K562 (cell line): ENCODE data around the gene SLC49A3. TPM values are rescaled to one million over a fixed set of nuclear protein-coding genes. Genes with fewer than 3 reads are reported as not detected.

ENCODE experiments used
- ATAC-seq: fragments of 200-7000 bp; cut with Tn5 transposase; 3 replicates; pipeline ENCODE4 v1.9.1; 2020; ENCODE audit warnings: moderate library complexity
- BruUV-seq: library from RNA; stranded (reverse); fragments of 400-500 nt; replicated peaks from 2 replicates; lab custom pipeline; 2021; lab: Mats Ljungman, UMichigan
- CTCF ChIA-PET: fragments of 300-600 bp; formaldehyde crosslinking; extraction: SDS; loops from one replicate; lab custom pipeline; 2021; ENCODE audit warnings: low intra/inter-chr PET ratio; lab: Yijun Ruan, JAX
- POLR2A ChIA-PET: fragments of 300-600, 350-650 bp; sonication (Branson Sonifier 250); formaldehyde crosslinking; extraction: SDS; loops from one replicate; lab custom pipeline; 2021; ENCODE audit warnings: antibody characterized with exemption, inconsistent platforms; lab: Yijun Ruan, JAX
- DNase-seq, 4 experiments: peaks; one replicate each; pipeline versions ENCODE4 v3.0.0 to v3.0.0-alpha.2; 2011 to 2018; ENCODE audit warnings: low spot score in 3 of 4, mixed read lengths in 3 of 4; ENCODE audit errors: extremely low read depth in 1 of 4
- FAIRE-seq: peaks from 2 replicates; lab custom pipeline; 2011; peaks lifted over from hg19 to GRCh38; lab: Jason Lieb, UNC
- H2AFZ ChIP-seq: 2 replicates; pipeline ENCODE4 v1.6.0; 2011; ENCODE audit warnings: low read depth, low read length, control low read depth, inconsistent platforms
- H3K27ac ChIP-seq: fragments of 200-600 bp; 3 replicates; pipeline ENCODE4 v1.8.0; 2011; ENCODE audit warnings: low read depth, mild to moderate bottlenecking, control low read depth, inconsistent platforms, low read length, moderate library complexity, mixed read lengths; ENCODE audit errors: extremely low read depth
- H3K27me3 ChIP-seq, 2 experiments: fragments of 300-600 bp in 1 of 2; 2 replicates in 1 of 2; 3 replicates in 1 of 2; pipeline versions ENCODE4 v1.6.0 to v1.8.0; 2011; ENCODE audit warnings: inconsistent platforms in 2 of 2, low read length in 2 of 2, mild to moderate bottlenecking in 1 of 2, mixed read lengths in 1 of 2, moderate library complexity in 1 of 2; ENCODE audit not compliant: control insufficient read depth in 2 of 2, insufficient read depth in 2 of 2
- H3K36me3 ChIP-seq: fragments of 300-600 bp; 3 replicates; pipeline ENCODE4 v1.8.0; 2011; ENCODE audit warnings: mild to moderate bottlenecking, low read length, inconsistent platforms; ENCODE audit not compliant: control insufficient read depth, insufficient read depth
- H3K4me1 ChIP-seq, 2 experiments: fragments of 200-600 bp in 1 of 2; replicated peaks in 1 of 2; 2 replicates in 1 of 2; 3 replicates in 1 of 2; pipeline versions ENCODE4 v1.5.1 to v1.8.0; 2011; ENCODE audit warnings: inconsistent platforms in 2 of 2, low read length in 2 of 2, mild to moderate bottlenecking in 1 of 2, mixed read lengths in 1 of 2, moderate library complexity in 1 of 2; ENCODE audit not compliant: control insufficient read depth in 2 of 2, insufficient read depth in 2 of 2
- H3K4me2 ChIP-seq: 2 replicates; pipeline ENCODE4 v1.6.1; 2011; ENCODE audit warnings: low read length, control low read depth, inconsistent platforms, mixed read lengths; ENCODE audit not compliant: insufficient read depth
- H3K4me3 ChIP-seq: fragments of 200-600 bp; sonication (generic), shearing (Covaris generic); 2 replicates; pipeline ENCODE4 v1.5.1; 2016; ENCODE audit warnings: control low read depth, inconsistent platforms
- H3K79me2 ChIP-seq: fragments of 200-600 bp; 3 replicates; pipeline ENCODE4 v1.8.0; 2011; ENCODE audit warnings: low read length, inconsistent platforms; ENCODE audit not compliant: control insufficient read depth, insufficient read depth
- H3K9ac ChIP-seq, 2 experiments: 2 replicates each; pipeline versions ENCODE4 v1.6.0 to v1.6.1; 2011; ENCODE audit warnings: low read depth in 2 of 2, low read length in 2 of 2, control low read depth in 1 of 2, inconsistent platforms in 1 of 2, mild to moderate bottlenecking in 1 of 2, mixed read lengths in 1 of 2; ENCODE audit not compliant: insufficient read depth in 1 of 2
- H3K9me1 ChIP-seq: one replicate; pipeline ENCODE4 v1.6.0; 2011; ENCODE audit warnings: inconsistent platforms, mild to moderate bottlenecking, low read length, moderate library complexity; ENCODE audit not compliant: control insufficient read depth, insufficient read depth
- H3K9me3 ChIP-seq: replicated peaks from 2 replicates; pipeline ENCODE4 v1.5.1; 2011; ENCODE audit warnings: low read depth, low read length, inconsistent platforms; ENCODE audit not compliant: control insufficient read depth, insufficient read depth
- H4K20me1 ChIP-seq: replicated peaks from 2 replicates; pipeline ENCODE4 v1.6.1; 2011; ENCODE audit warnings: low read length, inconsistent platforms, mixed read lengths; ENCODE audit not compliant: control insufficient read depth, insufficient read depth
- E2F8 ChIP-seq: fragments of 450-650 bp; IDR thresholded peaks from 2 replicates; pipeline ENCODE4 v1.7.1; 2018; ENCODE audit warnings: mild to moderate bottlenecking, low read depth; ENCODE audit not compliant: partially characterized antibody
- HNRNPLL ChIP-seq: fragments of 200-400 bp; formaldehyde crosslinking; IDR thresholded peaks from 2 replicates; pipeline ENCODE4 v1.6.1; 2017; ENCODE audit warnings: low read length, low read depth, mild to moderate bottlenecking; ENCODE audit not compliant: poor library complexity, severe bottlenecking
- KAT7 ChIP-seq: sonication (generic); formaldehyde crosslinking; IDR thresholded peaks from 2 replicates; pipeline ENCODE4 v1.8.0; 2022; ENCODE audit warnings: missing genetic modification reagents, mild to moderate bottlenecking, borderline replicate concordance
- RERE ChIP-seq: sonication (generic); formaldehyde crosslinking; IDR thresholded peaks from 2 replicates; pipeline ENCODE4 v1.8.0; 2023; ENCODE audit warnings: missing genetic modification reagents, mild to moderate bottlenecking, borderline replicate concordance
- SAFB ChIP-seq: fragments of 200-400 bp; formaldehyde crosslinking; IDR thresholded peaks from 2 replicates; pipeline ENCODE4 v1.6.1; 2017; ENCODE audit warnings: low read depth, low read length, borderline replicate concordance
- SAFB2 ChIP-seq: fragments of 200-400 bp; formaldehyde crosslinking; IDR thresholded peaks from 2 replicates; pipeline ENCODE4 v1.6.1; 2018; ENCODE audit warnings: borderline replicate concordance, low read length, low read depth, moderate library complexity; ENCODE audit not compliant: severe bottlenecking
- SPI1 ChIP-seq: IDR thresholded peaks from 2 replicates; pipeline ENCODE4 v1.6.1; 2011; ENCODE audit warnings: low read depth, low read length, control low read depth, borderline replicate concordance
- STAT5A ChIP-seq: IDR thresholded peaks from 2 replicates; pipeline ENCODE4 v1.6.1; 2012; ENCODE audit warnings: low read length, inconsistent platforms, borderline replicate concordance
- ZNF24 ChIP-seq: fragments of 450-650 bp; IDR thresholded peaks from 2 replicates; pipeline ENCODE4 v1.6.1; 2016
- ZNF511 ChIP-seq: sonication (generic); formaldehyde crosslinking; IDR thresholded peaks from 2 replicates; pipeline ENCODE4 v1.8.0; 2022; ENCODE audit warnings: mild to moderate bottlenecking, missing genetic modification reagents
- ZNF551 ChIP-seq: fragments of 250-450 bp; sonication (Bioruptor Pico); IDR thresholded peaks from 2 replicates; pipeline ENCODE4 v1.5.0; 2021; ENCODE audit warnings: mild to moderate bottlenecking, moderate library complexity
- ZNF764 ChIP-seq: fragments of 250-450 bp; sonication (Bioruptor Pico); IDR thresholded peaks from 2 replicates; pipeline ENCODE4 v1.4.0; 2020; ENCODE audit warnings: low read depth, mild to moderate bottlenecking, moderate library complexity
- ZNF785 ChIP-seq: fragments of 250-450 bp; sonication (Bioruptor Pico); IDR thresholded peaks from 2 replicates; pipeline ENCODE4 v1.4.0; 2020; ENCODE audit warnings: mild to moderate bottlenecking
- WGBS: fragments of 100-300 bp; shearing (Covaris generic); methylation state at CpG from one replicate; pipeline ENCODE4 v1.1.6; 2016; ENCODE audit warnings: low coverage, mixed read lengths; ENCODE audit not compliant: insufficient coverage; ENCODE audit errors: missing lambda C conversion rate; 5-methylcytosine and 5-hydroxymethylcytosine counted together
- in situ Hi-C: fragments of 300-500 bp; cut with MboI; formaldehyde crosslinking; loops from 4 replicates; pipeline ENCODE4 v1.15.0; 2018; ENCODE audit warnings: inconsistent platforms, mixed read lengths
- intact Hi-C: fragments of 100-400 bp; cut with micrococcal nuclease; formaldehyde crosslinking; loops from 2 replicates; pipeline ENCODE4 v1.14.2; 2022
- polyA plus RNA-seq, 8 experiments: library from polyadenylated mRNA; depleted of rRNA in 4 of 8; stranded (reverse) in 5 of 8; unstranded in 3 of 8; fragments of >200 nt; fragmentation: Nextera tagmentation in 2 of 8; fragmentation: Illumina TruSeq in 1 of 8; extraction: Ambion mirVana in 2 of 8; extraction: Trizol in 1 of 8; gene quantifications; 2 replicates each; pipeline versions ENCODE4 v1.2.1 to v1.2.3, GENCODE V29; 2011 to 2014; ENCODE audit warnings: inconsistent platforms in 1 of 8, missing spikeins in 1 of 8
- total RNA-seq, 7 experiments: library from RNA; depleted of rRNA in 6 of 7; stranded (reverse); fragments of >200 nt in 6 of 7; fragmentation: Illumina TruSeq in 2 of 7; extraction: Trizol in 2 of 7; gene quantifications; 2 replicates each; pipeline versions ENCODE4 v1.2.1 to v1.2.3, GENCODE V29; 2011 to 2021; ENCODE audit warnings: low replicate concordance in 1 of 7

Gene SLC49A3
- total and polyA plus RNA-seq, 9 of the 15 experiments (the other 6 are each of a cell fraction or from before 2014, with no cell fraction given) = 0.24 to 0.41 TPM; not detected in 7

GRCh38 chr4:709348-709747, 20.4 kb upstream of the SLC49A3 start:
- Histone ChIP-seq H3K4me1 (peaks cover 5 to 56% of the 10 kb centered on the region in 2 experiments; a peak in 4 of 5 replicates), H2AFZ (no peak overlapping the region), H3K4me3 (no peak overlapping the region), H3K9ac (no peak overlapping the region), H3K79me2 (peaks cover 77% of the 10 kb centered on the region), H3K27ac (no peak overlapping the region), H3K9me3 (no peaks in the 10 kb centered on the region), H3K9me1 (peaks cover 4% of the 10 kb centered on the region), H3K4me2 (no peak overlapping the region), H3K27me3 (no peaks in the 10 kb centered on the region), H4K20me1 (no peaks in the 10 kb centered on the region), H3K36me3 (peaks cover 29% of the 10 kb centered on the region; the same call in 2 of the 3 replicates)
- no peak for DNase-seq
- ATAC-seq = no peak
- in situ Hi-C loops (no loop called here), intact Hi-C loops (no loop called here)
- peak; percentile 65 for FAIRE-seq
- TSS peak; percentile 46 for BruUV-seq
- ChIA-PET POLR2A (interaction anchor here (1.1 kb wide), 1 partner anchor 15 kb away, joined by 4 read pairs; no protein-coding TSS in a partner anchor), CTCF (no interaction called here)
- TF ChIP-seq ZNF764 (CRISPR knock-in tag) (no peak), RERE (CRISPR knock-in tag) (no peak), HNRNPLL (no peak), ZNF24 (peak; percentile 98), SAFB2 (no peak), KAT7 (CRISPR knock-in tag) (no peak), ZNF785 (no peak), E2F8 (no peak), SAFB (no peak), ZNF511 (CRISPR knock-in tag) (no peak), STAT5A (peak; percentile 14; the same call in 1 of the 2 replicates), ZNF551 (CRISPR knock-in tag) (no peak), SPI1 (no peak)
- WGBS = 94% methylated on average over 6 of the region's 6 CpGs
